ENCODE measurements around the gene DNAAF3. TPM values are rescaled to one million over a fixed set of nuclear protein-coding genes. Genes with fewer than 3 reads are reported as not detected.
A peak's percentile ranks its signal among the peaks of the same experiment; 100 is the strongest.

Gene DNAAF3
- total and polyA plus RNA-seq, 2 donors from 2014 or later: 5.1 to 11.4 TPM

DNA sequence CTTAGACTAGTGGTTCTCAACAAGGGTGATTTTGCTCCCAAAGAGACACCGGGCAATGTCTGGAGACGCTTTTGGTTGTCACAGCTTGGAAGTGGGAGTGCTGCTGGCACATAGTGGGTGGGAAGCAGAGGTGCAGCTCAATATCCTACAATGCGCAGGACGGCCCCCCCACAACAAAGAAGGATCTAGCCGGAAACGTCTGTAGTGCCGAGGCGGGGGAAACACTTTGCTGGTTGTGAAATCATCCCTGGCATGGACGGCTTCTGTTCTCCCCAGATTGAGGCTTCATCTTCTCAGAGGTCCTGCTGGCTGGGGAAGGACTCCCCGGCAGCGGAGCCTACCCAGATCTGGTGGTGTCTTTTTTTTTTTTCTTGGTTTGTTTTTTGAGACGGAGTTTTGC, 27.1 kb upstream of the DNAAF3 start:
- H3K9ac ChIP-seq (ENCODE audit: low read length in 3 of 3): no peak overlapping the region
- H3K9me3 ChIP-seq (ENCODE audit: control insufficient read depth in 2 of 3, insufficient read depth in 1 of 3, low read length in 3 of 3): no peaks in the 10 kb centered on the region
- DNase-seq (no peak), FAIRE-seq (no peak)
- no peak for TF ChIP-seq CTCF (IDR thresholded peaks at IDR 0.05; ENCODE audit: borderline replicate concordance, extremely low read depth, insufficient read depth)
- H3K36me3 ChIP-seq (ENCODE audit: control insufficient read depth in 2 of 3, insufficient read depth in 3 of 3, low read length in 3 of 3): no peaks in the 10 kb centered on the region
- intact Hi-C loops (cut with DNase I): no loop called here
- no peaks in the 10 kb centered on the region for H3K4me1 ChIP-seq (ENCODE audit: control insufficient read depth in 2 of 3, insufficient read depth in 2 of 3, low read depth in 1 of 3, low read length in 3 of 3)
- no peaks in the 10 kb centered on the region for H3K27me3 ChIP-seq (ENCODE audit: control insufficient read depth, insufficient read depth, low read length)
- H3K4me3 ChIP-seq (ENCODE audit: low read length in 3 of 3): no peak overlapping the region
- H3K27ac ChIP-seq (ENCODE audit: low read depth in 2 of 2, low read length in 2 of 2): no peak overlapping the region

DNA sequence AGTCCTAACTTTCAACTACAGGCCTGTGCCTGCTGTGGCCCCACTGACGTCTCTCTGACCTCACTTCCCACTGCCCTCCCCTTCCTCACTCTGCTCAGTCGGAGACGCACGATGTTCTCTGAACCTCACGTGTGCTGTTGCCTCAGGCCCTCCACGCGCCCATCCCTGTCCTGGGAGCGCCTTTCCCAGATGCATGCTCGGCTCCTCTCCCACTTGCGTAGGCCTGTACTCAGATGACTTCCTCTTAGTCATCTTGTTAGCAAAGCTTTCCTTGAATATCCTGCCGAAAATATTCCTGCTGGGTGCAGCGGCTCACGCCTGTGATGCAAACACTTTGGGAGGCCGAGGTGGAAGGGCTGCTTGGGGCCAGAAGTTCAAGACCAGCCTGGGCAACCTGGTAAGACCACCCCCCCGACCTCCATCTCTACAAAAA, 23.0 kb upstream of the DNAAF3 start:
- Histone ChIP-seq H3K9me3 (ENCODE audit: control insufficient read depth in 2 of 3, insufficient read depth in 1 of 3, low read length in 3 of 3) (no peaks in the 10 kb centered on the region), H3K36me3 (ENCODE audit: control insufficient read depth in 2 of 3, insufficient read depth in 3 of 3, low read length in 3 of 3) (no peaks in the 10 kb centered on the region), H3K4me1 (ENCODE audit: control insufficient read depth in 2 of 3, insufficient read depth in 2 of 3, low read depth in 1 of 3, low read length in 3 of 3) (no peaks in the 10 kb centered on the region), H3K27ac (ENCODE audit: low read depth in 2 of 2, low read length in 2 of 2) (no peak overlapping the region), H3K4me3 (ENCODE audit: low read length in 3 of 3) (no peak overlapping the region), H3K9ac (ENCODE audit: low read length in 3 of 3) (no peak overlapping the region), H3K27me3 (ENCODE audit: control insufficient read depth, insufficient read depth, low read length) (no peaks in the 10 kb centered on the region)
- DNase-seq (no peak), FAIRE-seq (no peak)
- intact Hi-C loops (cut with DNase I): no loop called here
- TF ChIP-seq CTCF (IDR thresholded peaks at IDR 0.05; ENCODE audit: borderline replicate concordance, extremely low read depth, insufficient read depth): no peak

GRCh38 chr19:55188625-55189024, 22.2 kb upstream of the DNAAF3 start:
- peak in 1 of 5 donors; percentile 25 for DNase-seq
- H3K9me3 ChIP-seq (ENCODE audit: control insufficient read depth in 2 of 3, insufficient read depth in 1 of 3, low read length in 3 of 3): no peaks in the 10 kb centered on the region
- no peak for TF ChIP-seq CTCF (IDR thresholded peaks at IDR 0.05; ENCODE audit: borderline replicate concordance, extremely low read depth, insufficient read depth)
- no peaks in the 10 kb centered on the region for H3K27me3 ChIP-seq (ENCODE audit: control insufficient read depth, insufficient read depth, low read length)
- no peak overlapping the region for H3K4me3 ChIP-seq (ENCODE audit: low read length in 3 of 3)
- H3K4me1 ChIP-seq (ENCODE audit: control insufficient read depth in 2 of 3, insufficient read depth in 2 of 3, low read depth in 1 of 3, low read length in 3 of 3): no peaks in the 10 kb centered on the region
- no peaks in the 10 kb centered on the region for H3K36me3 ChIP-seq (ENCODE audit: control insufficient read depth in 2 of 3, insufficient read depth in 3 of 3, low read length in 3 of 3)
- no peak overlapping the region for H3K27ac ChIP-seq (ENCODE audit: low read depth in 2 of 2, low read length in 2 of 2)
- FAIRE-seq: no peak
- intact Hi-C loops (cut with DNase I): no loop called here
- H3K9ac ChIP-seq (ENCODE audit: low read length in 3 of 3): no peak overlapping the region

- H3K4me1 ChIP-seq (ENCODE audit: control insufficient read depth in 2 of 3, insufficient read depth in 2 of 3, low read depth in 1 of 3, low read length in 3 of 3): no peaks in the 10 kb centered on the region
- DNase-seq (no peak), FAIRE-seq (no peak)
- TF ChIP-seq CTCF (IDR thresholded peaks at IDR 0.05; ENCODE audit: borderline replicate concordance, extremely low read depth, insufficient read depth): no peak
- H3K9ac ChIP-seq (ENCODE audit: low read length in 3 of 3): no peak overlapping the region
- intact Hi-C loops (cut with DNase I): no loop called here
- H3K27me3 ChIP-seq (ENCODE audit: control insufficient read depth, insufficient read depth, low read length): peaks cover 1% of the 10 kb centered on the region
- no peak overlapping the region for H3K4me3 ChIP-seq (ENCODE audit: low read length in 3 of 3)
- H3K36me3 ChIP-seq (ENCODE audit: control insufficient read depth in 2 of 3, insufficient read depth in 3 of 3, low read length in 3 of 3): no peaks in the 10 kb centered on the region
- H3K27ac ChIP-seq (ENCODE audit: low read depth in 2 of 2, low read length in 2 of 2): no peak overlapping the region
- H3K9me3 ChIP-seq (ENCODE audit: control insufficient read depth in 2 of 3, insufficient read depth in 1 of 3, low read length in 3 of 3): no peaks in the 10 kb centered on the region
These were observed 19.7 kb upstream of the DNAAF3 start for GRCh38 chr19:55186080-55186479.
